ENCODE data around the gene MEFV. TPM values are rescaled to one million over a fixed set of nuclear protein-coding genes. Genes with fewer than 3 reads are reported as not detected.

Gene MEFV
- total RNA-seq, 1 experiment from 2014 or later, result 0.46 TPM

DNA sequence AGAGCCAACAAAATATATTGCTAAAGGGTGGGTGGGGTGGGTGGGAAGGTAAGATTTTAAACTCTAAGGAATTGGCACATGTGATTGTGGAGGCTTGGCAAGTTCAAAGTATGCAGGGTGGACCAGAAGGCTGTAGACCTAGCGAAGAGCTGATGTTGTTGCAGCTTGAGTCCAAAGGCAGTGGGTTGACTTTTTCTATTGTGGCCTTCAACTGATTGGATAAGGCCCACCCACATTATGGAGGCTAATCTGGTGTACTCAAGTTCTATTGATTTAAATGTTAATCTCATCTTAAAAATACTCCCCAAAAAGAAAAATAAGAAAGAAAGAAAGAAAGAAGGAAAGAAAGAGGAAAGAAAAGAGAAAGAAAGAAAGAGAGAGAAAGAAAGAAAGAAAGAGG, 43.9 kb downstream of the MEFV start:
- in situ Hi-C loops (cut with HindIII; ENCODE audit: low pct_unique_long_range_greater_than_20kb, low sequenced_read_pairs), result no loop called here
- ATAC-seq, result no peak
- Histone ChIP-seq H3K27me3 (ENCODE audit: control insufficient read depth, insufficient read depth, low read length) (no peaks in the 10 kb centered on the region), H3K4me3 (ENCODE audit: low read depth in 2 of 2, low read length in 2 of 2) (no peak overlapping the region), H3K36me3 (ENCODE audit: control insufficient read depth, insufficient read depth, low read length) (no peaks in the 10 kb centered on the region), H3K9me3 (ENCODE audit: control insufficient read depth, insufficient read depth, low read depth, low read length) (no peaks in the 10 kb centered on the region), H3K4me1 (ENCODE audit: control insufficient read depth, insufficient read depth, low read length) (no peaks in the 10 kb centered on the region), H3K27ac (ENCODE audit: low read length) (no peak overlapping the region)
- no peak for DNase-seq (ENCODE audit: low read depth, low spot score)
- ChIA-PET CTCF (no interaction called here), POLR2A (no interaction called here)
- BruUV-seq (replicated peaks), result no TSS peak
- TF ChIP-seq TCF7L2 (IDR thresholded peaks at IDR 0.05; ENCODE audit: low read depth, low read length), result no peak
- TF ChIP-seq, protein P1, sequence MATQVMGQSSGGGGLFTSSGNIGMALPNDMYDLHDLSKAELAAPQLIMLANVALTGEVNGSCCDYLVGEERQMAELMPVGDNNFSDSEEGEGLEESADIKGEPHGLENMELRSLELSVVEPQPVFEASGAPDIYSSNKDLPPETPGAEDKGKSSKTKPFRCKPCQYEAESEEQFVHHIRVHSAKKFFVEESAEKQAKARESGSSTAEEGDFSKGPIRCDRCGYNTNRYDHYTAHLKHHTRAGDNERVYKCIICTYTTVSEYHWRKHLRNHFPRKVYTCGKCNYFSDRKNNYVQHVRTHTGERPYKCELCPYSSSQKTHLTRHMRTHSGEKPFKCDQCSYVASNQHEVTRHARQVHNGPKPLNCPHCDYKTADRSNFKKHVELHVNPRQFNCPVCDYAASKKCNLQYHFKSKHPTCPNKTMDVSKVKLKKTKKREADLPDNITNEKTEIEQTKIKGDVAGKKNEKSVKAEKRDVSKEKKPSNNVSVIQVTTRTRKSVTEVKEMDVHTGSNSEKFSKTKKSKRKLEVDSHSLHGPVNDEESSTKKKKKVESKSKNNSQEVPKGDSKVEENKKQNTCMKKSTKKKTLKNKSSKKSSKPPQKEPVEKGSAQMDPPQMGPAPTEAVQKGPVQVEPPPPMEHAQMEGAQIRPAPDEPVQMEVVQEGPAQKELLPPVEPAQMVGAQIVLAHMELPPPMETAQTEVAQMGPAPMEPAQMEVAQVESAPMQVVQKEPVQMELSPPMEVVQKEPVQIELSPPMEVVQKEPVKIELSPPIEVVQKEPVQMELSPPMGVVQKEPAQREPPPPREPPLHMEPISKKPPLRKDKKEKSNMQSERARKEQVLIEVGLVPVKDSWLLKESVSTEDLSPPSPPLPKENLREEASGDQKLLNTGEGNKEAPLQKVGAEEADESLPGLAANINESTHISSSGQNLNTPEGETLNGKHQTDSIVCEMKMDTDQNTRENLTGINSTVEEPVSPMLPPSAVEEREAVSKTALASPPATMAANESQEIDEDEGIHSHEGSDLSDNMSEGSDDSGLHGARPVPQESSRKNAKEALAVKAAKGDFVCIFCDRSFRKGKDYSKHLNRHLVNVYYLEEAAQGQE (IDR thresholded peaks at IDR 0.05; ENCODE audit: insufficient read depth in 1 of 2, low read depth in 2 of 2, low read length in 1 of 2), result no peak
- no peak for TF ChIP-seq SIN3A (IDR thresholded peaks at IDR 0.05; ENCODE audit: borderline replicate concordance, insufficient read depth, low read depth, low read length)
- TF ChIP-seq, protein P2, sequence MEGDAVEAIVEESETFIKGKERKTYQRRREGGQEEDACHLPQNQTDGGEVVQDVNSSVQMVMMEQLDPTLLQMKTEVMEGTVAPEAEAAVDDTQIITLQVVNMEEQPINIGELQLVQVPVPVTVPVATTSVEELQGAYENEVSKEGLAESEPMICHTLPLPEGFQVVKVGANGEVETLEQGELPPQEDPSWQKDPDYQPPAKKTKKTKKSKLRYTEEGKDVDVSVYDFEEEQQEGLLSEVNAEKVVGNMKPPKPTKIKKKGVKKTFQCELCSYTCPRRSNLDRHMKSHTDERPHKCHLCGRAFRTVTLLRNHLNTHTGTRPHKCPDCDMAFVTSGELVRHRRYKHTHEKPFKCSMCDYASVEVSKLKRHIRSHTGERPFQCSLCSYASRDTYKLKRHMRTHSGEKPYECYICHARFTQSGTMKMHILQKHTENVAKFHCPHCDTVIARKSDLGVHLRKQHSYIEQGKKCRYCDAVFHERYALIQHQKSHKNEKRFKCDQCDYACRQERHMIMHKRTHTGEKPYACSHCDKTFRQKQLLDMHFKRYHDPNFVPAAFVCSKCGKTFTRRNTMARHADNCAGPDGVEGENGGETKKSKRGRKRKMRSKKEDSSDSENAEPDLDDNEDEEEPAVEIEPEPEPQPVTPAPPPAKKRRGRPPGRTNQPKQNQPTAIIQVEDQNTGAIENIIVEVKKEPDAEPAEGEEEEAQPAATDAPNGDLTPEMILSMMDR (IDR thresholded peaks at IDR 0.05), result no peak
- TF ChIP-seq POLR2AphosphoS5 (IDR thresholded peaks at IDR 0.05; ENCODE audit: low read depth, low read length), result no peak
- intact Hi-C loops (cut with micrococcal nuclease; ENCODE audit: unreplicated experiment), result no loop called here

DNA sequence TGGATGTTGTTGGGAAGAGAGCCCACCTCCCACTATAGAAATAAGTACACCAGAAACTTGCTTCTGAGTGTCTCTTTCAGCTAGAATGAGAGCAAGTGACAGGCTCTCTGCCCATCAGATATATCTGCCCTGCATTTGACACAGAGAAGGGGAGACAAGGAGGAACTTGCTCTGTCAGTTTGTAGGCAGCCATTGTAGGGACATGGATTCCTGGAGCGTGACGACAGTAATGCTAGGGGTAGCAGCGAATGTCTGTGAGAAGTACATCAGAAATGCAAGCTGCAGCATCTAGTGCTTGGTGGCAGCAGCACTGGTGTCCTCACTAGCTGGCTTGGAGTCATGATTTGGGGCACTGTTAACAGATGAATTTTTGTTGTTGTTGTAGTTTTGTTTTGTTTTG, 44.4 kb downstream of the MEFV start:
- DNase-seq (ENCODE audit: low read depth, low spot score), result no peak
- in situ Hi-C loops (cut with HindIII; ENCODE audit: low pct_unique_long_range_greater_than_20kb, low sequenced_read_pairs) (no loop called here), intact Hi-C loops (cut with micrococcal nuclease; ENCODE audit: unreplicated experiment) (no loop called here)
- no peaks in the 10 kb centered on the region for H3K27me3 ChIP-seq (ENCODE audit: control insufficient read depth, insufficient read depth, low read length)
- ChIA-PET POLR2A (no interaction called here), CTCF (no interaction called here)
- no peaks in the 10 kb centered on the region for H3K36me3 ChIP-seq (ENCODE audit: control insufficient read depth, insufficient read depth, low read length)
- no peak overlapping the region for H3K4me3 ChIP-seq (ENCODE audit: low read depth in 2 of 2, low read length in 2 of 2)
- no TSS peak for BruUV-seq (replicated peaks)
- TF ChIP-seq, protein P1 (IDR thresholded peaks at IDR 0.05; ENCODE audit: insufficient read depth in 1 of 2, low read depth in 2 of 2, low read length in 1 of 2), result no peak
- TF ChIP-seq SIN3A (IDR thresholded peaks at IDR 0.05; ENCODE audit: borderline replicate concordance, insufficient read depth, low read depth, low read length) (no peak), POLR2AphosphoS5 (IDR thresholded peaks at IDR 0.05; ENCODE audit: low read depth, low read length) (no peak), TCF7L2 (IDR thresholded peaks at IDR 0.05; ENCODE audit: low read depth, low read length) (no peak)
- TF ChIP-seq, protein P2 (IDR thresholded peaks at IDR 0.05), result no peak
- no peaks in the 10 kb centered on the region for H3K9me3 ChIP-seq (ENCODE audit: control insufficient read depth, insufficient read depth, low read depth, low read length)
- no peaks in the 10 kb centered on the region for H3K4me1 ChIP-seq (ENCODE audit: control insufficient read depth, insufficient read depth, low read length)
- no peak for ATAC-seq
- H3K27ac ChIP-seq (ENCODE audit: low read length), result no peak overlapping the region
